ENCODE measurements around the gene DPYSL4. TPM values are rescaled to one million over a fixed set of nuclear protein-coding genes. Genes with fewer than 3 reads are reported as not detected.

The DPYSL4 gene
- total RNA-seq, 1 donor from 2014 or later: 35.2 TPM

GRCh38 chr10:132229834-132230556 lies 43.2 kb downstream of the DPYSL4 start:
- Mint-ChIP-seq H3K4me3 (ENCODE audit: unreplicated experiment) (no peak overlapping the region), H3K9me3 (ENCODE audit: low read depth) (no peaks in the 10 kb centered on the region), H3K27ac (ENCODE audit: unreplicated experiment) (no peak overlapping the region), H3K27me3 (ENCODE audit: low read depth) (no peaks in the 10 kb centered on the region), H3K4me1 (ENCODE audit: low read depth) (no peaks in the 10 kb centered on the region), H3K36me3 (ENCODE audit: low read depth) (peaks cover 5% of the 10 kb centered on the region)
- no peak for DNase-seq (ENCODE audit: low spot score)
- TF ChIP-seq CTCF (IDR thresholded peaks at IDR 0.05): no peak

- no peaks in the 10 kb centered on the region for H3K9me3 Mint-ChIP-seq (ENCODE audit: low read depth)
- H3K27ac Mint-ChIP-seq (ENCODE audit: unreplicated experiment): no peak overlapping the region
- no peak for TF ChIP-seq CTCF (IDR thresholded peaks at IDR 0.05)
- H3K4me1 Mint-ChIP-seq (ENCODE audit: low read depth): no peaks in the 10 kb centered on the region
- no peaks in the 10 kb centered on the region for H3K27me3 Mint-ChIP-seq (ENCODE audit: low read depth)
- no peak for DNase-seq (ENCODE audit: low spot score)
- H3K36me3 Mint-ChIP-seq (ENCODE audit: low read depth): peaks cover 4% of the 10 kb centered on the region
- H3K4me3 Mint-ChIP-seq (ENCODE audit: unreplicated experiment): no peak overlapping the region
Measured at GRCh38 chr10:132230557-132231210, 43.9 kb downstream of the DPYSL4 start.

GRCh38 chr10:132231656-132232022 lies 44.9 kb downstream of the DPYSL4 start:
- Mint-ChIP-seq H3K4me3 (ENCODE audit: unreplicated experiment) (no peak overlapping the region), H3K4me1 (ENCODE audit: low read depth) (no peaks in the 10 kb centered on the region), H3K27ac (ENCODE audit: unreplicated experiment) (no peak overlapping the region), H3K9me3 (ENCODE audit: low read depth) (no peaks in the 10 kb centered on the region), H3K27me3 (ENCODE audit: low read depth) (no peaks in the 10 kb centered on the region), H3K36me3 (ENCODE audit: low read depth) (peaks cover 4% of the 10 kb centered on the region)
- TF ChIP-seq CTCF (IDR thresholded peaks at IDR 0.05): no peak
- no peak for DNase-seq (ENCODE audit: low spot score)

GRCh38 chr10:132232023-132232951 lies 45.5 kb downstream of the DPYSL4 start:
- no peak for TF ChIP-seq CTCF (IDR thresholded peaks at IDR 0.05)

GRCh38 chr10:132232981-132233380 lies 46.2 kb downstream of the DPYSL4 start:
- TF ChIP-seq CTCF (IDR thresholded peaks at IDR 0.05): no peak
- Mint-ChIP-seq H3K9me3 (ENCODE audit: low read depth) (no peaks in the 10 kb centered on the region), H3K27ac (ENCODE audit: unreplicated experiment) (no peak overlapping the region), H3K36me3 (ENCODE audit: low read depth) (no peaks in the 10 kb centered on the region), H3K27me3 (ENCODE audit: low read depth) (no peaks in the 10 kb centered on the region), H3K4me1 (ENCODE audit: low read depth) (no peaks in the 10 kb centered on the region), H3K4me3 (ENCODE audit: unreplicated experiment) (no peak overlapping the region)
- no peak for DNase-seq (ENCODE audit: low spot score)

More at GRCh38 chr10:132232023-132232951, 45.5 kb downstream of the DPYSL4 start:
- DNase-seq (ENCODE audit: low spot score): no peak
- Mint-ChIP-seq H3K27me3 (ENCODE audit: low read depth) (no peaks in the 10 kb centered on the region), H3K4me3 (ENCODE audit: unreplicated experiment) (no peak overlapping the region), H3K27ac (ENCODE audit: unreplicated experiment) (no peak overlapping the region), H3K9me3 (ENCODE audit: low read depth) (no peaks in the 10 kb centered on the region), H3K36me3 (ENCODE audit: low read depth) (peaks cover 3% of the 10 kb centered on the region), H3K4me1 (ENCODE audit: low read depth) (no peaks in the 10 kb centered on the region)
